Neural cell (in vitro differentiated cells): ENCODE results near the gene LMOD2.

Source experiments
- CTCF ChIP-seq: fragments of 450-650 bp; IDR thresholded peaks from 2 replicates; pipeline ENCODE4 v1.5.1; 2014; ENCODE audit warnings: antibody characterized with exemption, mild to moderate bottlenecking, moderate library complexity; ENCODE audit not compliant: poor library complexity, severe bottlenecking
- EP300 ChIP-seq: fragments of 450-650 bp; conservative IDR thresholded peaks from 2 replicates; pipeline ENCODE4 v1.6.1; 2014; ENCODE audit warnings: antibody characterized with exemption, mild to moderate bottlenecking, moderate library complexity; ENCODE audit not compliant: poor library complexity, severe bottlenecking
- EZH2 ChIP-seq: fragments of 200-600, 300-800 bp; shearing (Covaris generic), sonication (generic); IDR thresholded peaks from 2 replicates; pipeline ENCODE4 v1.6.1; 2014; ENCODE audit warnings: antibody characterized with exemption, low read length, borderline replicate concordance, mild to moderate bottlenecking; ENCODE audit not compliant: insufficient read depth, poor library complexity, severe bottlenecking
- POLR2AphosphoS5 ChIP-seq: IDR thresholded peaks from 2 replicates; pipeline ENCODE4 v1.6.1; 2012
- REST ChIP-seq: IDR thresholded peaks from 2 replicates; pipeline ENCODE4 v1.6.1; 2012; ENCODE audit warnings: borderline replicate concordance
- TAF1 ChIP-seq: IDR thresholded peaks from 2 replicates; pipeline ENCODE4 v1.6.1; 2012; ENCODE audit warnings: low read depth

GRCh38 chr7:123657304-123657685, 1.6 kb downstream of the LMOD2 start:
- no peak for TF ChIP-seq CTCF
- no peak for TF ChIP-seq EZH2
- TF ChIP-seq POLR2AphosphoS5: no peak
- no peak for TF ChIP-seq TAF1
- no peak for TF ChIP-seq EP300
- no peak for TF ChIP-seq REST
